Measurements from ENCODE around the gene CLIC6.

DNA sequence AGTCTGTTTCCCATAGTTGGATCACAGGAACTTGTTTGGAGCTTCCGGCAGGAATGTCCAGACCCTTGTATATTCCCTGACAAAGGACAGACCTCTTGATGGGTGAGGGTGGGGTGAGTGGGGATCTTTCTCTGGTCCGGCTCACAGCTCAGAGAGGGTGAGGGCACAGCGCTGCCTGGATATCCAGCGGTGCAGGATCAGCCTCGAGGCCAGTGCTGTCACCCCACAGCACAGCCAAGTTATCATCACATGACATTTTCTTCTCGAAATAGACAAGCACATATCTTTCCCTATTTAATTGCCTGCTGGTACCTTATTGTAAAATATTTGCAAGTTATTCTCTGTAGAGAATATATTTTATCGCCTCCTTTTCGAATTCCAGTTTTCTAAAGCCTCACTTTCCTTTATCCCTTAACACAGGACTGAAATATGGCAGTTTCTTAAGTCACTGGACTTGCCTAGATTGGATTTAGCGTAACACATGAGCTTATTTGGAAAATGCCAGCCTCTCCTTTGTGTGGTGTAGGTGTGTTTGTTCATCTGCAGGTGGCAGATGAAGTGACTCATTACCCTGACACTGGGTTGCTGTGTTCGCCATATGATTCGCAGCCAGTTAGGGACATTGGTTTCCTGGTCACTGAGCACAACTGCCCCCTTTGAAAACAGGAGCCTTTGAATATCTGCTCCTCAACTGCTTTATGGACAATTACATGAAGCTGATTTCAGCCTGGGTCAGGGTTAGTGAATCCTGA is 21.4 kb downstream of the CLIC6 start:
- TF ChIP-seq, protein P1, sequence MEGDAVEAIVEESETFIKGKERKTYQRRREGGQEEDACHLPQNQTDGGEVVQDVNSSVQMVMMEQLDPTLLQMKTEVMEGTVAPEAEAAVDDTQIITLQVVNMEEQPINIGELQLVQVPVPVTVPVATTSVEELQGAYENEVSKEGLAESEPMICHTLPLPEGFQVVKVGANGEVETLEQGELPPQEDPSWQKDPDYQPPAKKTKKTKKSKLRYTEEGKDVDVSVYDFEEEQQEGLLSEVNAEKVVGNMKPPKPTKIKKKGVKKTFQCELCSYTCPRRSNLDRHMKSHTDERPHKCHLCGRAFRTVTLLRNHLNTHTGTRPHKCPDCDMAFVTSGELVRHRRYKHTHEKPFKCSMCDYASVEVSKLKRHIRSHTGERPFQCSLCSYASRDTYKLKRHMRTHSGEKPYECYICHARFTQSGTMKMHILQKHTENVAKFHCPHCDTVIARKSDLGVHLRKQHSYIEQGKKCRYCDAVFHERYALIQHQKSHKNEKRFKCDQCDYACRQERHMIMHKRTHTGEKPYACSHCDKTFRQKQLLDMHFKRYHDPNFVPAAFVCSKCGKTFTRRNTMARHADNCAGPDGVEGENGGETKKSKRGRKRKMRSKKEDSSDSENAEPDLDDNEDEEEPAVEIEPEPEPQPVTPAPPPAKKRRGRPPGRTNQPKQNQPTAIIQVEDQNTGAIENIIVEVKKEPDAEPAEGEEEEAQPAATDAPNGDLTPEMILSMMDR (IDR thresholded peaks at IDR 0.05 in 4 of 5, conservative IDR thresholded peaks at IDR 0.05 in 1 of 5) = no peak
- no peak for TF ChIP-seq POLR2A (IDR thresholded peaks at IDR 0.05)

Data from gastrocnemius medialis (tissue), 4 donors.